GOT3 (cell line): ENCODE results near the gene LRRC14B.
"Not testable (repeated sequence)": the region's sequence is repeated elsewhere in the genome, so short reads cannot be mapped to it uniquely, and the experiment has no call there.

Experiments used
- DNase-seq: peaks from one replicate; lab custom pipeline; 2025; ENCODE audit warnings: mixed read lengths; lab: John Stamatoyannopoulos, UW

The LRRC14B gene

GRCh38 chr5:241045-241669 is 49.9 kb downstream of the LRRC14B start:
- DNase-seq, result not testable (repeated sequence)

- DNase-seq, result not testable (repeated sequence)
Measured at GRCh38 chr5:243683-244367, 52.5 kb downstream of the LRRC14B start.

GRCh38 chr5:245717-246116 is 54.4 kb downstream of the LRRC14B start:
- DNase-seq, result not testable (repeated sequence)
